Activated naive CD4-positive, alpha-beta T cell treated with Interleukin-2 at 50 U/mL for 16 hours (primary cell): ENCODE results near the gene PERCC1.

Source experiments
- DNase-seq: peaks from one replicate; pipeline ENCODE4 v3.0.0-alpha.2; 2020

Gene PERCC1

DNA sequence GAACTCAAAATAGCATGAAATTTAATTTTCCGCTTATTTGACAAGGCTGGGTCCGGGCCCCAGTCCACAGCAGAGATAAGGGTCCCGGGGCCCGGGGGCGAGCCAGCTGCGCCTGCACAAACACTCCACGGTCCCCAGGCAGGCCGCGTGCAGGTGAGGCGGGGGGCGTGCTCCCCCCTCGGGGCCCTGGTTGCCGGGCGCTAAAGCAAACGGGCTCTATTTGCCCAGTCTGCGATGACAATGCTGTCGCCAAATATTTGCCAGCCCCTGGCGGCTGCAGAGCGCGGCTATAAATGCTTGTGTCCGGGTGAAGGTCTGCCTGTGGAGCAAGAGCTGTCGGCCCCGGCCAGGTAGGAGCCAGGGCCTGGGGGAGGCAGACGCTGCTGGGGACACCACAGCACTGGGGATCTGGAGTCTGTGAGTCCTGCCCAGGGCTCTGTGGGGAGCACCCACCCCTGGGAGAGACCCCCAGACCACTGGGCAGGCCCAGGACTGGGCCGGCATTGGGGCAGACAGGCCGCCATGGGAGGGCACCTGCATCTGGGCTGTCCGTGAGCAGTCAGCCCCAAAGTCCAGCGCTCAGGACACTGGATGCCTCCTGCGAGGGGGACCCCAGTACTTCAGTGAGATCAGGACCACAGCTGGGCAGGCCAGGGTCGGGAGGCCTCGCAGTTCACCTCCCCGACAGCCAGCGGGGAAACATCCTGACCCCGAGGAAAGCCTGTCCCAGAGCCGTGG, at the start of gene PERCC1:
Gene PERCC1, plus strand, starts transcription at position 320 of the 738 bp plus-strand sequence. CDS start 1,516 bp downstream, outside the sequence.
- DNase-seq: no peak

DNA sequence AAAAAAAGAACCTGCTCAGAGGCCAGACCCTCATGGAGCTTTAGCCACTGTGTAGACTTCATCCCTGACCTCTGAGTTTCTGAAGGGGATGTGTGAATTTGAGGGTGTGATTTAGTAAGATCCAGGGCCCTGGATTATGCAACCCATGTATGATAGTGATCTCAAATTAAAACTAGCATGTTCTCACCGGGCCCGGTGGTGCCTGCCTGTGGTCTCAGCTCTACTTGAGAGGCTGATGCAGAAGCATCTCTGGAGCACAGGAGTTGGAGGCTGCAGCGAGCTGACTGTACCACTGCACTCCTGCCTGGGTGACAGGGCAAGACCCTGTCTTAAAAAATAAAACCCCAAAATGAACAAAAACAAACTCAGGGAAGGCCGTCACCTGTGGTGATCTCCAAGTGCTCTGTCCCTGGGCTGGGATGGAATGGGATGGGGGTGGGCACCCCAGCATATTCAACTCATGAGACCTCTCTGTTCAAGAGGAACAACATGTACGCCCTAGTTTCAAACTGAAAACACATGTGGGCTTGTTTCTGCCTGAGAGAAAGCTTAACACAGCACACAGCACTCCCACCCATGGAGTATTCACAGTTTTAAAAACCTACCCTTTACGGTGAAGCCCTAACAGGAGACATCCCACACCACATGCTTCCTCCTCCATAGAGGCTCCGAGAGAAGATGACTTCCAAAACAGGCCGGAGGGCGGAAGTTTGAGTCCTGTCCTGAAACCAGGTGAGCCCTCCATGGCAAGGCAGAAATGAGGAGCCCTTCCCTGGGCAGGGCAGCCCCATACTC, 49.1 kb upstream of the PERCC1 start:
- no peak for DNase-seq

DNA sequence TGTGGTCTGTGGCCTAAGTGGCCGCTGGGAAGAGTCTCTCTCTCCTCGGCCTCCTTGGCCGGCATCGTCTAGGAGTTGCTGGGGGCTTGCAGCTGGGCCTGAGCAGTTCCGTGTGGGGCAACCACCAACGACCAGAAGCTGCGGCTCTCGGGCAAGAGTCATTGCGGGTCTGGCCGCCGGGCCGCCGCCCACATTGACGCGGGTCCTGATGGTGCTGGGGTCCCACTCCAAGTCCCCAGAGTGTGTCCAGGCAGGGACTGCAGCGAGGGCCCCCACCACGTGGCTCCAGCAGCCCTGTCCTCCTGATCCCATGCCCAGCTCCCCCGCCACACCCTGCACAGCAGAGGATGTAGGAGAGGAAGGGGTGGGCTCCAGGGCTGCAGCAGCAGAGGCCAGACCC, 47.3 kb upstream of the PERCC1 start:
- DNase-seq: no peak

DNA sequence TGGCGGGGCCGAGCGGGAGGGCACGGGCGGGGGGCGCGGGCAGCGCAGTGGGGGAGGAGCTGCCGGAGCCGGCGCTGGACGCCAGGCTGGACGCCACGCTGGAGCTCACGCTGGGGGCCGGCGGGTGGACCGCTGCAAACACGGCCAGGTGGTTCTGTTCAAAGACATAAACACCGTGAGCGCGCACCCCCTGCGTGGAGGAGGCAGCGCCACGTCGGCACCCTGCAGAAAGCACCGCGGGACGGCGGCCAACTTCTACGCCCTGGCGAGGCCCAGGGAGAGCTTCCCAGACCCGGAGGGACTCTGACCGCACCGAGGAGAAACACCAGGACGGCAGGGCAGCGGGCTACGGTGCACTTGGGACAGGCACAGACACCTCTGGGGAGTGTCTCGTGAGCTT, 45.6 kb upstream of the PERCC1 start:
- DNase-seq: no peak

DNA sequence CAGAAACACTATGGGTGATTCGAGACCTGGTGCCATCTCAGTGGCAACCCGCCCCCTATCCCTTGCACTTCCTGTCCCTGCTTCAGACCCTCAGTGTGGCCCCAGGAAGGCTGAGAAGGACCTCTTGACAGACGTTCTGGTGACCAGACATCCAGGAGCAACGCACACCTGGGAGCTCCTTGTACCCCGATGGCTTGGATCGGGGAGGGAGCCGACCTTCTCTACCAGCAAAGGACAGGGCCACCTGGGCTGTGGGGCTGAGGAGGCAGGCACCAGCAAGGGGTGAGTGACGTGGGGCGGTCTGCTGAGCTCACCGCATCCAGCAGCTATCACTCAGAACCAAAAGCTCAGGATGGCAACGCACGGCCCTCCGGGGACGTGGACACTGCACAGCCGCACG, 43.5 kb upstream of the PERCC1 start:
- DNase-seq: no peak

DNA sequence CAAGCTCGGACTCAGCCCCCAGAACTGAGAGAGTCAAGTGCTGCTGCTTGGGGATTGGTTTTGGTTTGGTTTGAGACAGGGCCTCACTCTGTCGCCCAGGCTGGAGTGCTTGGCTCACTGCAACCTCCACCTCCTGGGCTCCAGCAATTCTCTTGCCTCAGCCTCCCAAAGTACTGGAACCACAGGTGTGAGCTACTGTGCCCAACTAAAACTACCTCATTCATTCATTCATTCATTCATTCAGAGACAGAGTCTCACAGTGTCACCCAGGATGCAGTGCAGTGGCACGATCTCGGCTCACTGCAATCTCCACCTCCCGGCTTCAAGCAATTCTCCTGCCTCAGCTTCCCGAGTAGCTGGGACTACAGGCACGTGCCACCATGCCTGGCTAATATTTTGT, 41.1 kb upstream of the PERCC1 start:
- no peak for DNase-seq

DNA sequence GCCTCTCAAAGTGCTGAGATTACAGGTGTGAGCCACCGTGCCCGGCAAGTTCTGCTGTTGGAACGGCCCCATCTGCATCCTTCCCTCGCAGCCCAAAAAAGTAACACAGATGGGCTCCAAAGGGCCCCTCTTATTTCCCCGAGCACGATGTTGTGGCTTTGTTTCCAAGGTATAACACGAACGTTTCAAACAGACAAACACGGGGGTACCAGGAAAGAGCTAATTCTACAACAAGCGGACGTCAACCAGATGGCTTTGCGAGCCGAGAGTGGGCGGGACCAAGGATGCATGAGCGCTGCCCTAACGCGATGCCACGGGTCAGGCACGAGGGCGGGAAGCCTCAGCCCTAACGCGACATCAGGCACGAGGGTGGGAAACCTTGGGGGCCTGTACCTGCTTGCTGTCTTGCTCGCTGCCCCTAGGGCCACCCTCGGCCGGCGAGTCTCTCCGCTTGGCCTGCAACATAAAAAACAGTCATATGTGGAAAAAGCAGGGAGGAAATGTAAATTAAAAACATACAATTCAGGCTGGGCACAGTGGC, 40.6 kb upstream of the PERCC1 start:
- DNase-seq: no peak

DNA sequence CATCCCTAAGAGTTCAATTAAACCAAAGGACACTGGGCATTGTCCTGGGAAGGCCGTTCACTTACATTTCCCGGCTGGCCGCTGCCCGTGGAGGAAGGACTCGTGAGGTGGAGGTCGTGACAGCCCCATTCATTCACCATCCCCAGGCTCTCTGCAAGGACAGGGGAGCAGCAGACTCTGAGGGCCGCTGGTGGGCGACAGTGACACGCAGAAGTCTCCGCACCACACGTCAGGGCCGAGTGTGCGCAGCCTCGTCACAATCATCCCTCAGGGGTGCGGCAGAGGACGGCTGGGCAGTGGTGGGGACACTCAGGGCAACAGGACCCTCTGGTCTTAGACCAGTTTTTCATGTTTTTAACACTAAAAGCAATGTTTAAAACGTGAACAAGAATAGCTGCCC, 38.1 kb upstream of the PERCC1 start:
- DNase-seq: no peak

DNA sequence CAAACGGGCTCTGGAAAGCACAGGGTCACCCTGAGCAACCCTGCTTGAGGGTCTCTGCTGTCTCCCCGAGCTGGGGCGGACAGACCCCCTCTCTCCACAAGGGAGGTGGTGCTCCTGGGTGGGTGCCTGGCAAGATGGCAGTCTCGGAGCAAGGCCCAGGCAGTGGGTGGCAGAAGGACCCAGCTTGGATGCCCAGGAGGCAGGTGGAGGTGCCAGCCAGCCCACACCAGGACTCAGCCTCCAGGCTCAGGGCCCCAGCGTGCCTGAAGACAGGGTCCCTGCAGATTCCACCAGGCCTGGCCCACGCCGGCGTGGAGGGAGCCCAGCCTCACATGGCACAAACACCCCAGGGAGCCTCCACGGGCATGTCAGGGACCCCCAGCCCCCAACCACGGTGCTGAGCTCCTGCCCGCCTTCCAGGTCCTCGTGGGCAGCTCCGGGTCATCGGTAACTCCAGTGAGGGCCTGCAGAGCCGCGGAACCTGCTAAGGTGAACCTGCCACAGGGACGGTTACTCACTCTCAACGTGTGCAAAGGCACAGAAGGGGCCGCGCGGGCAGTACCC, 37.2 kb upstream of the PERCC1 start:
- DNase-seq: no peak

DNA sequence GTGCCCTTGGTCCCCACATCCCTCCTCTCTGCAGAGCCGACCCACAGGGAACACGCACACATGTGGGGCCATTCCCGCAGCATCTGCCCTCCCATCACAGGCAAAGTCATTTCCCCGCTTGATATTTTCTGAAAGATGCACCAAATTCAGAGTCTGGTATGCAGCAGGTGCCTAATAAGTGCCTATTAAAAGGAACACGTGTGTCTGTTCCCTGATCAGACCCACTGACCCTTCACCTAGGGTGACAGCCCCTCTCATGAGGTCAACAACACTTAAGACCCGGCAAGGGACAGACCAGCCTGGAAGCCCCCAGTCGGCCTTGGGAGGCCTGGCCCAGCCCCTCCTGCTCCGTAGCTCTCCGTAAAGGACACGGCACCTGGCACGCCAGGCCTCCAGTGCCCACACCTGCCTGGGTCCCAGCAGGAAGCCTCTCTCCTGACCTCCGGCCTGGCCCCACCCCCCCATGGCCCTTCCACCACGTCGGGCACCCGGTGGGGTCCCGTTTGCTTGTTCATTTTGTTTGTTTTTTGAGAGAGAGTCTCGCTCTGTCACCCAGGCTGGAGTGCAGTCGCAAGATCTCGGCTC, 36.4 kb upstream of the PERCC1 start:
- no peak for DNase-seq

DNA sequence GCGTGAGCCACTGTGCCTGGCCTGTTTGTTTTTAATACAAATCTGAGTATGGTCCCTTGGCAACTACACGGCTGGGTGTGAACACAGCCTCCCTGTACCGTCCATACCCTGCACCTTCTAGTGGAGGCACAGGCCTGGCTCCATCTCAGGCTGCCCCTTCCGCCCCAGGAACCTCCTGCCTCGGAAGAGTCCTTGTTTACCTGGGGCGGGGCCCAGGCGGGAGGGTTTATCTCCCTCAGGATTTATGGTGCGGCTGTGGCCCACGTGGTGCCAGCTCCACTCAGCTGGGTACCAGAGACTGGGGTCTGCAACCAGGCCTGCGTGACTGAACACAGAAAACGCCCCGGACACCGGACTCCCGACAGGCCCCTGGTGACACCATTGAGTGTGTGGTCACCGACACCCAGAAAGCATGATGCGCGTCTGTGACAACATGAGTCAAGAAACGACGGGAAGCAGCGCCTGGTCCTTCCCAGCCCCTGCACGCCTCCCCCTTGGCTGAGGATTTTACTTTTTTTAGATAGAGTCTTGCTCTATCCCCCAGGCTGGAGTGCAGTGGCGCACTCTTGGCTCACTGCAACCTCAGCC, 35.3 kb upstream of the PERCC1 start:
- DNase-seq: no peak

DNA sequence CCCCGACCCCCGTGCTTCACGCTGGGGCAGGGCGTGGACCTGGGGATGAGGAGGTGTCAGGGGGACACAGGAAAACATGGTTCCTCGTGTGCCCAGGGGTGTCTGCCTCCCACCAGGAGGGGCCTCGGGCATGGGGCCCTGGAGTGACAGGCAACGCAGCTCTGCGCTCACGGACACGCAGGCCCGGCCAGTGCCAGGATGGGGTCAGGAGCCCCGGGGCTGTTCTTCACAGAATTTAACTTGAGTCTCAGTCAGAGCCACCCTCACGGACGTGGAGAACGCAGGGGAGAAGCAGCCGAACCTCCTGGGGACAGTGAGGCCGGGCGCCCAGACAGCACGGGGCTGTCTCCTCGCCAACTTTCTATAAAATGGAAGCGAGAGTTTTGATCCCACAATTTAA, 33.1 kb upstream of the PERCC1 start:
- no peak for DNase-seq

DNA sequence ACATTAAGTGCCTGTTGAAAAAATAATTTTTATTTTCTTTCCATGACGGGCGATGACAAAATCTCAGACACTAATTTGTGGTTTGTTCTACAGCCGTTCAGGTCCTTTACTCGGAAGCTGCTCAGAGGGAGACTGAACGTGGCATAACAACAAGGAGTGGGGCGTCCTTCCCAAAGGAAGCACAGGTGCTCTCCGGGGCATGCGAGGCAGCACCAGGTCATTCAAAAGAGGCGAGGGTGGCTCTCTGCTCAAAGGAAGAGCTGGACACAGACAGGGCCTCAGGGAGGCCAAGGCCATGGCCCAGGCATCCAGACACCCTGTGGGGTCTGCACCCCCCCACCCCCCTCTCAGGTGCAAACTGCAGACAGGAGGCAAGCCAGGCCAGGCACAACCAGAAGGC, 32.5 kb upstream of the PERCC1 start:
- DNase-seq: no peak

DNA sequence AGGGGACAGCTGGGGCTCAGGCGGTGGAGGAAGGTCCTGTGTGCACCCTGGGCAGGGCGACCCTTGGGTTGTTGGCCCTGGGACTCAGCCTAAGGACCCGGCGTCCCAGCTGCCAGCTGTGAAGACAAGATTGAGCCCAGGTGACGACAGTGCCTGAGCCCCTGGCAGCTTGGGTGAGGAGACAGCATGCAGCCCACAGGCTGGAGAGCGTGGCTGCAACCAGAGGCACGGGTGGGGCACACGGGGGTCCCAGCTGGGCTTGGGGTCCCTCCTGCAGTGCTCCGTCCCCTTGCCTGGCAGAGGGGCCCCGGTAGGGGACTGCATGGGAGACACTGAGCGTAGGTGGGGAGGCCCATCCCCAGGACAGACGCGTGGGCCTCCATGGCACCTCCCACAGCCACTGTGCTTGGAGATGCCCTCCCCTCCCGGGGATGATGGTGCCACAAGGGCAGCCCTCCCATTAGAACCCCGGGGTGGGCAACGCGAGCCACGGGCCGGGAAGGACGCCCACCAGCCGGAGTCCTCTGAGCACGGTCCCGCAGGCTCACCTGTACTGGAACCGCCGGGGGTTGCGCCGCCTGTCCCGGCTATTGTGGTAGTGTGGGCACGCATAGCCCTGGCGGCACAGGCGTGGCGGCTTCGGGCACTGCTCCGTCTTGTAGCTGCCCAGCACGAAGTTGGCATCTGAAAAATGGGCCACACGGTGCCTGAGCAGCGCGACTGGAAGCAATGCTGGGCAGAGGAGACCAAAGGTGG, 31.9 kb upstream of the PERCC1 start:
- DNase-seq: no peak

DNA sequence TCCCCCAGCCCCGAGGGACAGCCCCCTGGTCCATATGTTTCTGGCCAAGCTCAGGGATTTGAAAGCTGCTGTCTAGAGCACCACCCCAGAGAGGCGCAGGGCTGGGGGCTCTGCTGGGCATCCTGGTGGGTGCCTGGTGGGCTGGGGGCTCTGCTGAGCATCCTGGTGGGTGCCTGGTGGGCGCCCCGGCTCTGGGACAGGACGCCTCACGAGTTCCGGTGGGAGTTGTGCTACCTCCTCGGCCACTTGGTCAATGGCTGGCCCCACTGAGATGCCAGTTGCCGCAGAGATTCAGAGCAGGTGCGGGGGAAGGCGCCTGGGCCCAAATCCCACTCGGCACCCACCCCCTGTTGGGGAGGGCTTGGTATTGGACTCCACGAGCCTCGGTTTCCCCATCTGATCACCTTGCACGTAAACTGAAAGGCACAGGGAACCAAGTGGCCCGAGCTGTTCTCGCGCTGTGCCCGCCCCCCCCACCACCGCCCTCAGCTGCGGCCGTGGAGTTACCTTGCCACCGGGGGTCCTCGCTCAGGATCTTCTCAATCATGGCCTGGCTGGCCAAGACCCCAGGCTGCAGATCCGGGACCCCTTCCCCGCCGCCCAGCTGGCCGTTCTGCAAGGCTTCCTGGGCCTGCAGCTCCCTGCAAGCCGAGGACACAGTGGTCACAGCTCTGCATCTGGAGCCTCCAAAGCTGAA, 29.7 kb upstream of the PERCC1 start:
- DNase-seq: no peak

DNA sequence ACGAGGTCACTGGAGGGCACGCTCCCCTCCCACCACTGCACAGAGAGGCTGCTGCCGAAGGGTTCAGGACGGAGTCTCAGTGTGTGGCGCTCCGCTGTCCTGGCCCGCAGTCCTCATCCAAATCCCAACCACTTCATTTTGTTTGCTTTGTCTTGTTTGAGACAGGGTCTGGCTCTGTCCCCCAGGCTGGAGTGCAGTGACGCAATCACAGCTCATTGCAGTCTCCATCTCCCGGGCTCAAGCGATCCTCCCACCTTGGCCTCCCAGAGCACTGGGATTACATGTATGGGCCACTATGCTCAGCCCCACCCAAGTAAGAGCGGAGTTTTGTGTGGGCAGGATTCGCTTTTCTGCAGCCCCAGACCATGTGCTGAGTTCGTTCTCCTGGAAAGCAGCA, 29.1 kb upstream of the PERCC1 start:
- no peak for DNase-seq

DNA sequence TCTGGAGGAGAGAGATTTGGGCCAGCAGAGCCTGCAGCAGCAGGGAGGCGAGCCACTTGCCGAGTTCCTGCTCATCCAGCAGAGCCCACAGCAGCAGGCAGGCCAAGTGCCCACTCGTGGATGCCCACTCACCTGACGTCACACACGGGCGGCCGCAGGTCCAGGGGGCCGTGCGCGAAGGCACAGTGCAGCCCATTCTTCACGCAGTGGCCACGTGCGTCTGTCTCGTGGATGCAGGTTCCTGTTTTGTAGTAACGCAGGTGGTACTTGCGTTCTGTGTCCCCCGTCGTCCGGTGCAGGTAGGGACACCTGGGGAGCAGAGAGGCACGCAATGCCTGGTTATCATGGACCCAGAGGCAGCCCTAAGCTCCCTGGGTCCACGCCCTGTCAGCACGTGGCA, 27.8 kb upstream of the PERCC1 start:
- no peak for DNase-seq

DNA sequence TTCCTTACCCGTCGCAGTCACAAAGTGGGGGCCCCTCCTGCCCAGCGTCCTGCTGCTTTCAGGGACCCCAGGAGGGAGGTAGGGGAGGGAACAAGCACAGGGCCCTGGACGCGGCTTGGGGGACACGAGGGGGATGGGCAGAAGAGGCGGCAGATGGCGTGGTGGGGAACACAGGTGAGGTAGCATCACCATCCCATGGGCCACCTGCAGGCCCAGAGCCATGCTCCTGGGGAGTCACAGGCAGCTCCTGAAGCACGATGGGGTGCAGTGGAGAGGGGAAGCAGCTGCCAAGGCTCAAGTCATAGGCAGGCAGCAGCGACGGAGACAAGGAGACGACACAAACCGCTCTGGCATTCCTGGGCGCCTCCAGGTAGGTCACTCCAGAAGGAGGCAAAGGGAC, 27.1 kb upstream of the PERCC1 start:
- no peak for DNase-seq

DNA sequence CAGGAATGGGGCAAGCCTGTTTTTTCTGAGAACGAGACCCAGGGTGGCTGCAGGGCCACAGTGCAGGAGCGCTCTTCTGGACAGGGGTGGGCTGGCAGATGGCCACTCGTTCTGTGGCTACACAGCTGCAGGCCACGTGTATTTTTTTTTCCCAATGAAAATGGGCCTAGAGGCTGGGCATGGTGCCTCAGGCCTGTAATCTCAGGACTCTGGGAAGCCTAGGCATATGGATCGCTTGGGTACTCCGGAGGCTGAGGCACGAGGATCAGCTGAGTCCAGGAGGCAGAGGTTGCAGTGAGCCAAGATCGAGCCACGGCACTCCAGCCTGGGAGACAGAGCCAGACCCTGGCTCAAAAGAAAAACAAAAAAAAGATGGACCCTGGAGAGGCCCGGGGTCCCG, 23.1 kb upstream of the PERCC1 start:
- no peak for DNase-seq

DNA sequence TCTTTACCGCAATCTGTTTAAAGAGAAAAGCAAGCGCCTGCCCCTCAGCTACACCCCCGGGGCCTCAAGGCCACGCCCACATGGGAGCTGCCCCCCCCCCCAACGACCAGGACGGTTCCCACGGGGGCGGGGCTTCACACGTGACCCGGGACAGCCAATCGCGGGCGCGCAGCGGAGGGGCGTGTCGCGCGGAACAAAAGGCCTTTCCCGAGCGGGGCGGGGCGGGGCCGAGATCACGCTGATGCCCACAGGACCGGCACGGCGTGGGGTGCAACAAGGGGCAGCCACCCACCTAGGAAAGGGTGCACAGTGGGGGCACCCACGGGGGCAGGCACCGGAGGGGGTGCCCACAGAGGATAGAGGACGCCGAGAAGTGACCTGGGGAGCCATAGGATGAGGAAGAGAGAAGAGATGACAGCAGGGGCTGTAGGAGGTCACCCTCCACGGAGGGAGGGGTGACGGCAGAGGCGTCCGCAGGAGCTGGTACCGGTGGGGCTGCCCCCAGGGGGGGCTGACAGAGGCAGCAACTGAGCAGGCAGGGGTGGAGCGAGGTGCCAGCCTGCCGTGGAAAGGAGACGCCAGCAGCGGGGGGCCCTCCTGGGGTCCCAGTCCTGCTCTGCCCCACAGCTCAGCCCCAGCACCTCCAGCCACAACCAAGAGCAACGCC, 22.6 kb upstream of the PERCC1 start:
- peak; percentile 96 for DNase-seq

DNA sequence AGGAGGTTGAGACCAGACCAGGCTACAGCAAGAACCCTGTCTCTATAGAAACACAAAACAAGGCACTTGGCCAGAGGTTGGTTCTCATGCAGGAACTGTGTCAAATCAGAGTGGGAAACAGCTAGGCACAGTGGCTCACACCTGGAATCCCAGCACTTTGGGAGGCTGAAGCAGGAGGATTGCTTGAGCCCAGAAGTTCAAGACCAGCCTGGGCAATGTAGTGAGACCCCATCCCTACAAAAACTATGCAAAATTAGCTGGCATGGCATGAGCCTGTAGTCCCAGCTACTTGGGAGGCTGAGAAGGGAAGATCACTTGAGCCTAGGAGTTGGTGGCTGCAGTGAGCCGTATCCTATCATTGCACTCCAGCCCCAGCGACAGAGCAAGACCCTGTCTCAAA, 18.0 kb upstream of the PERCC1 start:
- no peak for DNase-seq
